Measurements from ENCODE around the gene PHF12.
A peak's percentile ranks its signal among the peaks of the same experiment; 100 is the strongest.

The PHF12 gene

DNA sequence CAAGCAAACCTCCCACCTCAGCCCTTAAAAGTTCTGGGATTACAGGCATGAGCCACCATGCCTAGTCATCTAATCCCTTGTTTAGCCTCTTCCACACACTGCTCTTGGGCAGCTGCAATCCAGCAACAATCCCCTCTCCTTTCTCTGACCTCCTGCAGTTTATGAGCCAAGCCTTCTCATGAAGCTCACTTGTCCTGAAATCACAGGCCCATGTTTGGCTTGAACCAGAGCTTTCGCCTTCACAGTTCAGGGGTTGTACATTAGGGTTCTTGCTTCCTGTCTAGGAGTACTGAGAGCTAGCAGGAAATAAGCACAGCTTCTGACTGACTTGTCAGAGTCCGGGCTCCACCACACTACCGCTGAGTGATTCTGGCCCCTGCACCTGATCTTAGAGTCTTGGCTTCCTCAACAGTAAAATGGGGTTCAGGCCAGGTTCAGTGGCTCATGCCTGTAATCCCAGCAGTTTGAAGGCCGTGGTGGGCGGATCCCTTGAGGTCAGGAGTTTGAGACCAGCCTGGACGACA is 80.2 kb downstream of the PHF12 start:
- no peak overlapping the region for H2AFZ ChIP-seq (ENCODE audit: low read depth, low read length, severe bottlenecking)
- TF ChIP-seq EZH2phosphoT487 (conservative IDR thresholded peaks at IDR 0.05; ENCODE audit: low read length) (no peak), CTCF (IDR thresholded peaks at IDR 0.05; ENCODE audit: insufficient read depth, low read length, poor library complexity, severe bottlenecking) (no peak)
- no peak overlapping the region for H3K4me3 ChIP-seq (ENCODE audit: insufficient read depth, low read length, poor library complexity, severe bottlenecking)
- no peaks in the 10 kb centered on the region for H4K20me1 ChIP-seq (ENCODE audit: low read depth, low read length)
- no peaks in the 10 kb centered on the region for H3K9me3 ChIP-seq (ENCODE audit: insufficient read depth, low read length)
- no peaks in the 10 kb centered on the region for H3F3A ChIP-seq (ENCODE audit: insufficient read depth)
- H3K9me2 ChIP-seq (replicated peaks; ENCODE audit: insufficient read depth, low read length), result no peaks in the 10 kb centered on the region
- H3K27me3 ChIP-seq (ENCODE audit: low read length), result no peaks in the 10 kb centered on the region
- H3K4me2 ChIP-seq (ENCODE audit: low read depth, low read length, poor library complexity, severe bottlenecking), result no peak overlapping the region
- no peaks in the 10 kb centered on the region for H3K79me2 ChIP-seq (ENCODE audit: insufficient read depth, low read length)
- H3K36me3 ChIP-seq (ENCODE audit: low read length), result no peaks in the 10 kb centered on the region
- H3K9ac ChIP-seq (ENCODE audit: low read length), result no peak overlapping the region
- H3K27ac ChIP-seq (ENCODE audit: low read depth, low read length), result no peak overlapping the region

- no peaks in the 10 kb centered on the region for H4K20me1 ChIP-seq (ENCODE audit: low read depth, low read length)
- H3K4me2 ChIP-seq (ENCODE audit: low read depth, low read length, poor library complexity, severe bottlenecking), result no peak overlapping the region
Observed at GRCh38 chr17:28867276-28867675, 84.0 kb downstream of the PHF12 start.

DNA sequence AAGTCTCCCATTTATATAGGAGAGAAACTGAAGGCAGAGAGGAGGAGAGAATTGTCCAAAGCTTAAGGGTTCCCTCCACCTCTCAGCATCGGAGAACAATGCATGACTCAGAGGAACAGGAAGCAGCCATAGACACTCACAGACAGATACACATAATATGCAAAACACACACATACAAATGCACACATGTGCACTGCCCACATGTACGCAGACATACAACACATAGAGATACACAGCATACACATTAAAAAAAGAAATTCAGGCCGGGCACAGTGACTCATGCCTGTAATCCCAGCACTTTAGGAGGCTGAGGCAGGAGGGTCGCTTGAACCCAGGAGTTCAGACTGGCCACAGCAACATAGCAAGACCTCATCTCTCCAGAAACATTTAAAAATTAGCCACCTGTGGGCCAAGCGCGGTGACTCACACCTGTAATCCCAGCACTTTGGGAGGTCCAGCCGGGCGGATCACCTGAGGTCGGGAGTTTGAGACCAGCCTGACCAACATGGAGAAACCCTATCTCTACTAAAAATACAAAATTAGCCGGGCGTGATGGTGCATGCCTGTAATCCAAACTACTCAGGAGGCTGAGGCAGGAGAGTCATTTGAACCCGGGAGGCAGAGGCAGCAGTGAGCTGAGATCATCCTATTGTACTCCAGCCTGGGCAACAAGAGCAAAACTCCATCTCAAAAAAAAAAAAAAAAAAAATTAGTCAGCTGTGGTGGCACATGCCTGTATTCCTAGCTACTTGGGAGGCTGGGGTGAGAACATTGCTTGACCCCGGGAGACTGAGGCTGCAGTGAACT is 85.2 kb downstream of the PHF12 start:
- no peaks in the 10 kb centered on the region for H3F3A ChIP-seq (ENCODE audit: insufficient read depth)
- H3K79me2 ChIP-seq (ENCODE audit: insufficient read depth, low read length), result no peaks in the 10 kb centered on the region
- H3K36me3 ChIP-seq (ENCODE audit: low read length), result no peaks in the 10 kb centered on the region
- H4K20me1 ChIP-seq (ENCODE audit: low read depth, low read length), result no peaks in the 10 kb centered on the region
- no peaks in the 10 kb centered on the region for H3K9me2 ChIP-seq (replicated peaks; ENCODE audit: insufficient read depth, low read length)
- H3K27me3 ChIP-seq (ENCODE audit: low read length), result no peaks in the 10 kb centered on the region
- TF ChIP-seq CTCF (IDR thresholded peaks at IDR 0.05; ENCODE audit: insufficient read depth, low read length, poor library complexity, severe bottlenecking) (no peak), EZH2phosphoT487 (conservative IDR thresholded peaks at IDR 0.05; ENCODE audit: low read length) (no peak)
- H3K4me3 ChIP-seq (ENCODE audit: insufficient read depth, low read length, poor library complexity, severe bottlenecking), result no peak overlapping the region
- H3K9me3 ChIP-seq (ENCODE audit: insufficient read depth, low read length), result no peaks in the 10 kb centered on the region
- H3K9ac ChIP-seq (ENCODE audit: low read length), result peak overlapping the region; percentile 17; the same call in 1 of the 2 replicates
- peak overlapping the region; percentile 2 for H2AFZ ChIP-seq (ENCODE audit: low read depth, low read length, severe bottlenecking)
- H3K4me2 ChIP-seq (ENCODE audit: low read depth, low read length, poor library complexity, severe bottlenecking), result no peak overlapping the region
- no peak overlapping the region for H3K27ac ChIP-seq (ENCODE audit: low read depth, low read length)

More at GRCh38 chr17:28867276-28867675, 84.0 kb downstream of the PHF12 start:
- no peak overlapping the region for H2AFZ ChIP-seq (ENCODE audit: low read depth, low read length, severe bottlenecking)
- H3K36me3 ChIP-seq (ENCODE audit: low read length), result no peaks in the 10 kb centered on the region
- H3K9me2 ChIP-seq (replicated peaks; ENCODE audit: insufficient read depth, low read length), result no peaks in the 10 kb centered on the region
- TF ChIP-seq CTCF (IDR thresholded peaks at IDR 0.05; ENCODE audit: insufficient read depth, low read length, poor library complexity, severe bottlenecking) (no peak), EZH2phosphoT487 (conservative IDR thresholded peaks at IDR 0.05; ENCODE audit: low read length) (no peak)
- H3K9me3 ChIP-seq (ENCODE audit: insufficient read depth, low read length), result no peaks in the 10 kb centered on the region
- no peak overlapping the region for H3K27ac ChIP-seq (ENCODE audit: low read depth, low read length)
- no peak overlapping the region for H3K4me3 ChIP-seq (ENCODE audit: insufficient read depth, low read length, poor library complexity, severe bottlenecking)
- no peaks in the 10 kb centered on the region for H3F3A ChIP-seq (ENCODE audit: insufficient read depth)
- H3K9ac ChIP-seq (ENCODE audit: low read length), result no peak overlapping the region
- H3K27me3 ChIP-seq (ENCODE audit: low read length), result no peaks in the 10 kb centered on the region
- H3K79me2 ChIP-seq (ENCODE audit: insufficient read depth, low read length), result no peaks in the 10 kb centered on the region
